ENCODE data around the gene AKR1C1. TPM values are rescaled to one million over a fixed set of nuclear protein-coding genes. Genes with fewer than 3 reads are reported as not detected.
"Not testable (repeated sequence)": the region's sequence is repeated elsewhere in the genome, so short reads cannot be mapped to it uniquely, and the experiment has no call there.

AKR1C1 gene
- total RNA-seq (2014; rRNA removed; shearing (Covaris generic)): 0.98 and 1.4 TPM in 2 replicates

DNA sequence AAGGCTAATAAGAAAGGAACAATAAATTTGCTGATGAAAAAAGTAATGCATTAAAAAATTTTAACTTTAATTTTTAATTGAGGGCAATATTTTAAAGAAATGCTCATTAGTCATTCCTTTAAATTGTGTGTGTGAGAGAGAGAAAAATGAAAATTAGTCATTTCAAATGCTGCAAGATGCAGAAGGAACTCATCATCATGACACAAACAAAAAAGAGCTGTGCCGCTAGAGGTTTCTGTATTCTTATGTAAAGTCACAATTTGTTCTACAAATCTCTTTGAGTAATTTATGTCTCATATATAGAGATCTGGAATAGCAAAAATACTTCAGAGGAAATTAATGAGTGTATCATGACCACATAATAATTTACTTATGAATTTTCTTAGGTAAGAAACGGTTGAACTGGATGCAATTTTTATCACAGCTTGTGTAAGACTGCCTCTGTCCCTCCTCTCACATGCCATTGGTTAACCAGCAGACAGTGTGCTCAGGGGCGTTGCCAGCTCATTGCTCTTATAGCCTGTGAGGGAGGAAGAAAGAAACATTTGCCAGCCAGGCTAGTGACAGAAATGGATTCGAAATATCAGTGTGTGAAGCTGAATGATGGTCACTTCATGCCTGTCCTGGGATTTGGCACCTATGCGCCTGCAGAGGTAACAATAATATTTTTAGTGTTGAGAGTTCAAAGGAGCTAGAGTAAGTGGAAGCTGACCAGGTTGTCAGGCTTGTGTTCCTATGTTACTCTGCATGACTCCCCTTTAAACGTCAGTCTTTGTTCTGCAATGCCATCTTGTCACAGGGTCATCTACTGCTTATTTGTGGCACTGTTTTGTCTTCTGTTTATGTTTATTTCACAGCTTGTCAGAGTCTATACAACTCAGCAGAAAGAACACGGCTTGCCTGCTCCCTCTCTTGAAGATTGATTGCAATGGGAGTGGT lies at the start of gene AKR1C1:
Gene AKR1C1 (plus strand): TSS at position 540 of the 939 bp plus-strand sequence. CDS start 30 bp downstream, at position 570.
- in situ Hi-C loops (cut with HindIII; ENCODE audit: low sequenced_read_pairs): not testable (repeated sequence)
- peak; percentile 47 for DNase-seq (ENCODE audit: low spot score)

DNA sequence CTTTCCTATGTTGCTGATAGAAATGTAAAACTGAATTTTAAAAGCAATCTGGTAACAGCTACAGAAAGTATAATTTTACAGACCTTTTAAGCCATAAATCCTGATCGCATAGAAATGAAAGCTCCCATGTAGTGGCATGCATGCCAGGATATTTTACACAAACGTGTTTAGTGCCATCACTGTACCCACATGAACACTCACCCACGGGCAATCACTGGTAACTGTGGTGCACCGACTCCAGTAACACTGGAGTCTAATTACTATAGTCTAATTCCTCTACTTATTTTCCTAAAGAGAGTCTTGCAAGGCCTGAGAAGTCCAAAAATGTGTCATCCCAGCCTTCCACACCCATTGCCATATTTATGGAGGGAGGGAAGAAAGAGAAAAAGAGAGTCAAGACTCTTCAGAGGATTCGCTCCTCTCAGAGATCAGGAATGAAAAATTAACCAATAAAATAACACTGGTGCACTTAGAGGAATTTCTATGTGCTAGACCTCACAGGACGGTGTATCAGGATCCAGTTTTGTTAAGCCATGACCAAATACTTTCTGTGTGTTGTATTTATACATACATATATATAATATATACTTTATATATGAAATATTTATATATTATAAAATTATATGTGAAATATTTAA lies 48.9 kb upstream of the AKR1C1 start:
- in situ Hi-C loops (cut with HindIII; ENCODE audit: low sequenced_read_pairs): no loop called here
- DNase-seq (ENCODE audit: low spot score): no peak

DNA sequence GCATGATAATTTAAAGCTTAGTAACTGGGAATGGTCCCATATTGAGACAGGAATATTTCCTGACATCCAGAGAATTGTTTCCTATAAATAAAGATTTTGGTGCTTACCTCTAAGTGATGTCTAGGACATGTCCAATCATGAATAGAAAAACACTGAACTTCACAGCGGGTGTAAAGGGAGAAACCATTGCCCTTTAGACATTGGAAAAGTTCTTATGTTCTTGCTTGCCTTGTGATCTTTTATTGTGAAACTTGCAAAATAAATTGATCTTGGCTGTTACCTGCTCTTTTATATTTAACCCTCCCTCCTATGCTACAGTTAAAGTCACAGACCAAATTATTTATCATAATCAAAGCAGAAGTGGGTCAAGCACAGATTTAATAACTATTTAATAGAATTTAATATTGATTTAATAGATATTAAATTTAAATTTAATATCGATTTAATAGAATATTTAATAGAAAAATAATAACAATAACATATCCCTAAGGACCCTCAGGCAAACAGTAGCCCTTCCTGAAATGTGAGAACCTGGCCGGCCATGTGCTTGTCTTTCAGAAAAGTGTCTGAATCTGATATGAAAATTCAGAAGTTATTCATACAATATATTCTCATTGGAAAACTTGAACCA lies 47.0 kb upstream of the AKR1C1 start:
- no peak for DNase-seq (ENCODE audit: low spot score)
- in situ Hi-C loops (cut with HindIII; ENCODE audit: low sequenced_read_pairs): no loop called here

DNA sequence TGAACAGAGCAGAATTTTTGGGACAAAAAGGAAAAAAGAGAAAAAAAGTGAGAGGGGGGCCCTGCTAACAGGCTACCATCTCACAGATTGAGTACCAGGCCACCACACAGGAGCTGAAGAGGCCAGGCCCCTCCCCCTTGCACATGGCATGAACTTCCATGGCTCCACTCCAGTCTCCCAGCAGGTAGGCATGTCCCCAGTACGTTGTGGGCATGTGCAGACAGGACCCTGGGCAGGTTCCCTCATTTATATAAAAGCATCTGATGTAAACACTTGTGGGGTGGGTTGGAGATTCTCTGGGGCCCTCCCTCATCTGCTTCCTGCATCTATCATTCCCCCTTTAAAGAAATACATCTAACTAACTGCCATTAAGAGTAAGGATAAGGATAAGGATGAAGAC lies 45.0 kb upstream of the AKR1C1 start:
- in situ Hi-C loops (cut with HindIII; ENCODE audit: low sequenced_read_pairs): no loop called here
- no peak for DNase-seq (ENCODE audit: low spot score)

DNA sequence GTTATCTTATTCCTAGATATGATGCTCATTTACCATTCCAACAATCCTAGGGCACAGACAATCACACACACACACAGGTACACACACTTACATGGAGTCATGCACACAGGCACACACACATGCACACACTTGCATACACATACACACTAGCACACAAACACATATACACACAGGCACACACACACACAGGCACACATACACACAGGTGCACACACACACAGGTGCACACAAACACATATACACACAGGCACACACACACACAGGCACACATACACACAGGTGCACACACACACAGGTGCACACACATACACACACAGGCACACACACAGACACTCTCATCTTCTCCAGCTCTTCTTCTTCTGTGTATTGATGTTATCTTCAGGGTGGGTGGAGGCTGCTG lies 38.7 kb upstream of the AKR1C1 start:
- DNase-seq (ENCODE audit: low spot score); in situ Hi-C loops (cut with HindIII; ENCODE audit: low sequenced_read_pairs): not testable (repeated sequence)

DNA sequence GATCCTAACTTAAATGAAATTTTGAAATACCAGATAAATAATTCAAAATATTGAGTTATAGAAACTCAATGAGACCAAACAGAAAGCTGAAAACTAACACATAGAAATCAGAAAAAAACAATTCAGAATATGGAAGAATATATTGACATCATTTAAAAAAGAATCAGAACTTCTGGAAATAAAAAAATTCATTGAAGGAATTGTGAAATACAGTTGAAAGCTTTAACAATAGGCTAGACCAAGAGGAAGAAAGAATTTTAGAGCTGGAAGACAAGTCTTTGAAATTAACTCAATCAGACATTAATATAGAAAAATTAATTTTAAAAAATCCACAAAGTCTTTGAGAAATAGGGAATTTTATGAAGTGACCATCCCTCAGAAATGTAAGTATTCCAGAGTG lies 36.8 kb upstream of the AKR1C1 start:
- no peak for DNase-seq (ENCODE audit: low spot score)
- in situ Hi-C loops (cut with HindIII; ENCODE audit: low sequenced_read_pairs): no loop called here

DNA sequence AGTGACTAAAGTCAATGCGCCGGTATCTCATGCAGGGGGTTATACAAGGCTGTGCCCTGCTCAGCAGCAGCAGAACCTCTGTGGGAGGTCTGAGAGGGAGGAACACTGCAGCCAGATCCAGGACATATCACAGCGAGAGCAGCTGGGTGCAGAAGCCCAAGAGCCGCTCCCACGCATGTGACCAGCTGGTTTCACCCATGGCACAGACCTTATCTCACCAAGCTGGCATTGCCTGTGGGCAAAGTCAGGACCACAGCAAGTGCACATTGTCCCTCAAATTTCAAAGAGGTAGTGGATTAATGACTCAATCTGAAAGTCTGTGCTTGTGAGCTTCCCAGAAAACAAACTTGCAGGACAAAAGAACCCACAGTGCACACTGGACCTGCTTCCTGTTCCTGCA lies 31.6 kb upstream of the AKR1C1 start:
- DNase-seq (ENCODE audit: low spot score): peak; percentile 3
- in situ Hi-C loops (cut with HindIII; ENCODE audit: low sequenced_read_pairs): no loop called here

DNA sequence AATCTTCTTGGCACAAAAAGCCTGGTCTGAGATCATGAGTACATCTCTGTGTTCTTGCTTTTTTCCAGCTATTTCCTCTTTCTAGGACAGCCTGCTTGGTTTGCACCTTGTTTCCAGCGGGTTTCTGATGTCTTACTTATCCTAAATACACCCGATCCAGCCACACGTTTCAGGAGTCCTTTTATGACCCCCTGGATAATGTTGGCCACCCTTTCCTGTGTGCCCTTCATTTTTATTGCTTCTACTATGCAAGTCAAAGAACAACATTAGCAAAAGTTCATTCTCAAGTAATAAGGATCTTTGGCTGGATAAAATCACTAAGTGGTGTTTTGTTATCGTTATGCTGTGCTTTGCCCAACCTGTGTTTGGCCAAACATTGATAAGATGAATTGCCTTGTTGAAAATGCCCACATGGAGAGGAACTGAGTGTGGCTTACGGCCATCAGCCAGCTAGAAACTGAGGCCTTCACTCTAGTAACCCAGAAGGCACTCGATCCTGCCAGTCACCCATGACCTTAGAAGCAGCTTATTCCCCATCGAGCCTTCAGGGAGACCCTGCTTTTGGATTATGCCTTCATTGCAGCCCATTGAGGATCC lies 28.7 kb upstream of the AKR1C1 start:
- in situ Hi-C loops (cut with HindIII; ENCODE audit: low sequenced_read_pairs): no loop called here
- no peak for DNase-seq (ENCODE audit: low spot score)

DNA sequence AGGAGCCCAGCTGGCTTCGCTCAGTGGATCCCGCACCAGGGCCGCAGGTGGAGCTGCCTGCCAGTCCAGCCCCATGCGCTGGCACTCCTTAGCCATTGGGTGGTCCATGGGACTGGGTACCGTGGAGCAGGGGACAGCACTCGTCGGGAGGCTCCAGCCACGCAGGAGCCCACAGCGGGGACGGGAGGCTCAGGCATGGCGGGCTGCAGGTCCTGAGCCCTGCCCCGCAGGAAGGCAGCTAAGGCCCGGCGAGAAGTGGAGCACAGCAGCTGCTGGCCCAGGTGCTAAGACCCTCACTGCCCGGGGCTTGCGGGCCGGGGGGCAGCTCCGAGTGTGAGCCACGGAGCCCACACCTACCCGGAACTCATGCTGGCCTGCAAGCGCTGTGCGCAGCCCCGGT lies 25.9 kb upstream of the AKR1C1 start:
- in situ Hi-C loops (cut with HindIII; ENCODE audit: low sequenced_read_pairs): no loop called here
- no peak for DNase-seq (ENCODE audit: low spot score)

DNA sequence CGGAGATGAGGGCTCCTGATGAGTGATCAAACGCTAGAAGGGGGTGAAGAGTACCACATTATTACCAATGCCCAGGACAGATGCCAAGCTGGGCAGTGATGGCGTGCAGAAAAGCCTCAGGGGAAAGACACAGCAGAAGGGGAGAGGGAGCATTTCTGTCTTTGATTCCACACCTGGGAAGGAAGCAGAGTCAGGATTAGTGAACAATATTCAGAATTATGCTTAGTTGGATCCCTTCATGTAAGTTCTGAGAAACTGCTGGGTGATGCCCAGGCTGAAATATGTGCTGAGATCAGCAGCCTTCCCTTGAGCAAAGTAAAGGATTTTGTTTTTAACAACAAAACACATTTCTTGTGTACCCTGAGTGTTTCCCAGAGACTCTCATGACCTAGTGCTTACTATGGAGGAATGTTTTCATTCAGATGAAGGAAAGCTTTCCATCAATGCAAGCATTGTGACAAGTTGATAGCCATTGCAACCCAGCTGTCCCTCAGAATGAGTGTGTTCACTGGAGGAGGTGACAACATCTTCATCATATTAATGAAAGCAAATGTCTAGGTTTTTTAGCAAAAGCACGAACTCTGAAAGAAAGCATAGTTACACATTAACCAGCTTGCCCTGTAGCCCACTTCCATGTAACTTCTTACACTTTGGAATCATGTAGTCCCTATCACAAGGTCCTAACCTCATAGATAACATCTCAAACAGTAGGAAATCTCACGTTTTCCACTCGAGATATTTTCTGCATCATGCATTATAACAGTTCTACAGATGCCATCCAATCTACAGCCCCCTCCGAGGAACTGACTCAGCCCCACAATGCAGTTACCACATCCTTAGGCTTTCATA lies 23.8 kb upstream of the AKR1C1 start:
- DNase-seq (ENCODE audit: low spot score): no peak
- in situ Hi-C loops (cut with HindIII; ENCODE audit: low sequenced_read_pairs): no loop called here

DNA sequence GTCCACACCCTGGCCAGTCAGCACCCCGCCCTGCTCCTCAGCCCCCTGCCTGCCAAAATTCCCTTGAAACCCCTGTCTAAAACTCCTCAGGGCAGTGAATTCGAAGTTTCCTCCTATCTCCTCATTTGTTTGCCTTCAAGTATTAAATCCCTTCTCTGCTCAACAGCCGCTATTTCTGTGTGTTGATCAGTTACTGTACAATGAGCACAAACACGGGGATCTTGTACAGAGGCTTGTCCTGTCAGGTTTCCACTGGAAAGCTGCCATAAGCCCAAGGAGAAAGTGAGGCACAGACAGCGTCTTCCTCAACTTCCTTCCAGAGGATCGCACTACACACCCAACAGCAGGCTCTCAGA lies 23.2 kb upstream of the AKR1C1 start:
- DNase-seq (ENCODE audit: low spot score); in situ Hi-C loops (cut with HindIII; ENCODE audit: low sequenced_read_pairs): not testable (repeated sequence)

DNA sequence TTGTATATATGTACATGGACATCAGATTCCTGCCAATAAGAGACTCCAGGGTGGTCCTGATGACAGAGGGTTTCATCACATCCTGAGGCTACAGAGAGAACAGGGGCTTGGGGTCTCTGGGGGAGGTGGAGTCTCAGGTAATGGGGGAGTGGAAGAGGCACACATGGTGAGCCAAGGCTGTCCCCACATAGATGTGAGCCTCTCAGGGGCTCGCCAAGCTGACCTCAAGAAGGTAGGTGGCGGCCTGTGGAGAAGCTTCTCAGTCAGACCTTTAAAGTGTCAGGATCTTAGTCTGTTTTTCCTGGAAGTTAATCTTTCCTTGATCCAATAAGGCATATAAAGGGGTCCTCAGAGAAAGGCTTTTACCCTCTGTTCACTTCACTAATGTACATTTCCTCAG lies 22.3 kb upstream of the AKR1C1 start:
- DNase-seq (ENCODE audit: low spot score): not testable (repeated sequence)

DNA sequence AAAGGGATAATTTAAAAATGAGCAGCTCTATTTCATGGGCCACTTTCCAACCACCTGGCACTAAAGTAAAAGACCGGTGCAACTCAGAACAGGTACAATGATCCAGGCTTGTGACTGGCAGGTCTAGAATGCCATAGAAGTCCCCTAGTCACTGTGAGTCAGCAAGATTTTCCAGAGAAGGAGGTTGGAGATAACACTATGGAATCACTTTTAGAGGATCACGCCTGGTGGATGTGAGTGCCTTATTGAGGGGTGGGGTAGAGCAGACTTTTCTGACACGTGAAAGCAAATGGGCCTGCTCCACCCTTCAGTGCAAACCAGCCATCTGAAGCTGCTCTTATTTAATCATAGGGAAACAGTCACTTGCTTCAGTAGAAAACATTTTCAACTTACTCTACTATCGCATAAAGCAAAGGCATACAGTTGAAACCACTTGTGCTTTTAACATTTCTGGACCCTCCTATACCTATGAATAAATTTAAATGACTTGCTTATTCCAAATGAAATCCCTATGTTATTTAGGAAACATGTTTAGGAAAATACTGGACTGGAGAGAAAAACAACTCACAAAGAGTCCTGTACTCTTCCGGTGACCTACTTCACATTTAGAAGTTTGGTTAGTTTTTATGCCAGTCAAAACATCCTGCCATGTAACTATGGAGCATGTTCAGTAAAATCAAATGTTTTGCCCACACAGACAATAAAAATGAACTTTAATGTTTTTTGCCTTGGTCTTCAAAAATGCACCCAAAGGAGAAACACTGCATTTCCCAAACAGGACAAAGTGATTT lies 21.5 kb upstream of the AKR1C1 start:
- in situ Hi-C loops (cut with HindIII; ENCODE audit: low sequenced_read_pairs): no loop called here
- DNase-seq (ENCODE audit: low spot score): no peak

More for the DNA sequence above, 22.3 kb upstream of the AKR1C1 start:
- in situ Hi-C loops (cut with HindIII; ENCODE audit: low sequenced_read_pairs): not testable (repeated sequence)

DNA sequence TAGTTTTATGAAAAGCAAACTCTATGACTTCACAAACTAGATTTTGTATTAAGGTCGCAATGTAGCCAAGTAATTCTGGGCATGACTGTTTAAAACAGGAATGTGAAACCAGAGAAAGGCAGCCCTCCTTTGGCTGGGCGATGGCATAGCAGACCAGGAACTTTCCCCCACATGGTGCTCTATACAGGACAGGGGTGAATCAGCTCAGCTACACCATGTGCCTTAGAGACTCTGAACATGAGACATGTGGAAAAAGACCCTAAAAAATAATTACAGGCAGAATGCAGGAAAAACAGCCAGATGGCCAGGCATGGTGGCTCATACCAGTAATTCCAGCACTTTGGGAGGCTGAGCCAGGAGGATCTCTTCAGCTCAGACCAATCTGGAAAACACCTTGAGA lies 20.3 kb upstream of the AKR1C1 start:
- DNase-seq (ENCODE audit: low spot score); in situ Hi-C loops (cut with HindIII; ENCODE audit: low sequenced_read_pairs): not testable (repeated sequence)

DNA sequence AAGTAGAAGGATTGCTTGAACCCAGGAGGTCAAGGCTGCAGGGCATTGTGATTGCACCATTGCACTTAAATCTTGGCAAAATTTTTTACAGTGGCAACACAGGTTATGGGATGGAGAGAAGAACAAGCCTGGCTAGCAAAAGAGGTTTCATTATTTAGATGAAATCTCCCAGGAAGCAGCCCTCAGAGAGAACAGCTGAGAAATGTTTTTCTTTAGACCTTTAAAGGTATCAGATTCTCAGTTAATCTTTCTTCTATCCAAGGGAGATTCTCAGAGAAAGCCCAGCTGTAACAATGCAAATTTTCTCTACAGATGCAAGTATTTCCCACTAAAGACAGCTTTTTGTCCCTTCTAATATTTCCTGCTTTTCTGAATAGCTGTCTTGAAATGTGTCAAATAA lies 19.8 kb upstream of the AKR1C1 start:
- in situ Hi-C loops (cut with HindIII; ENCODE audit: low sequenced_read_pairs); DNase-seq (ENCODE audit: low spot score): not testable (repeated sequence)

DNA sequence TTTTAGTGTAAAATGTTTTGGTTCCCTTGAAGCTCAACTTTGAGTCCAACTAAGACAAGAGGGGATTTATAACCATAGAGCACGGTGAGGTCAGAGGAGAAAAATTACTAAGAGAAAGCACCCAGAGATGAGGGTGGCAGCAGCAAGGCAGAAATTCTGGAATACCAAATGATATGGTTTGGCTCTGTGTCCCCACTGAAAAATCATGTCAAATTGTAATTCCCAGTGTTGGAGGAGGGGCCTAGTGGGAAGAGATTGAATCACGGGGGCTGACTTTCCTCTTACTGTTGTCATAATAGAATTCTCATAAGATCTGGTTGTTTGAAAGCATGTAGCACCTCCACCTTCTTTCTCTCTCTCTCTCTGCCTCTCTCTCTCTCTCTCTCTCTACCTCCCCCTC lies 19.4 kb upstream of the AKR1C1 start:
- in situ Hi-C loops (cut with HindIII; ENCODE audit: low sequenced_read_pairs): no loop called here
- DNase-seq (ENCODE audit: low spot score): no peak

DNA sequence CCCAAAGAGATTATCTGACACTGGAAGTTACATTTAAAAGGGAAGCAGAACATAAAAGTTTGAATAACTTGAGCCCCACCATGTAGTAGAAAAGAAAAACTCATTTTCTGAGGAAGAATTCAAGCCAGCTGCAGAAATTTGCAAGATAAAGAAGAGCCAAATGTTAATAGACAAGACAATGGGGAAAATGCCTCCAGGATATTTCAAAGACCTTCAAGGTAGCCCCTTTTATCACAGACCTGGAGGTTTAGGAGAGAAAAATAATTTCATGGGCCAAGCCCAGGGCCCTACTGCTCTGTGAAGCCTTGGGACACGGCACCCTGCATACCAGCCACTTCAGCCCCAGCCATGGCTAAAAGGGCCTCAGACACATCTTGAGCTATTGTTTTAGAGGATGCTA lies 18.4 kb upstream of the AKR1C1 start:
- no peak for DNase-seq (ENCODE audit: low spot score)
- in situ Hi-C loops (cut with HindIII; ENCODE audit: low sequenced_read_pairs): no loop called here

All from G401 (cell line).